Natural killer cell (primary cell): Measurements from ENCODE around the gene TEX2. TPM values are rescaled to one million over a fixed set of nuclear protein-coding genes. Genes with fewer than 3 reads are reported as not detected.

Source experiments
- ATAC-seq, 3 donors: fragments of 150-1000 bp in 2 of 3; fragments of 200-7000 bp in 1 of 3; cut with Tn5 transposase; 1 replicate in 1 of 3; 2 replicates in 2 of 3; pipeline ENCODE4 v1.10.0; 2021; ENCODE audit warnings: mild to moderate bottlenecking in 2 of 3, moderate library complexity in 2 of 3
- DNase-seq, 2 donors: peaks; one replicate each; pipeline versions ENCODE4 v3.0.0 to v3.0.0-alpha.2; 2013 to 2021; ENCODE audit warnings: mixed read lengths in 1 of 2
- H3K27ac ChIP-seq: one replicate; pipeline ENCODE4 v1.5.1; 2013; ENCODE audit warnings: mild to moderate bottlenecking, low read length
- H3K27me3 ChIP-seq: one replicate; pipeline ENCODE4 v1.6.1; 2013; ENCODE audit warnings: low read length; ENCODE audit not compliant: control insufficient read depth, insufficient read depth
- H3K36me3 ChIP-seq: one replicate; pipeline ENCODE4 v1.6.1; 2013; ENCODE audit warnings: low read length; ENCODE audit not compliant: control insufficient read depth, insufficient read depth
- H3K4me1 ChIP-seq: one replicate; pipeline ENCODE4 v1.6.1; 2013; ENCODE audit warnings: low read length; ENCODE audit not compliant: control insufficient read depth, insufficient read depth
- H3K4me3 ChIP-seq: one replicate; pipeline ENCODE4 v1.5.1; 2013; ENCODE audit warnings: low read length
- H3K9me3 ChIP-seq: one replicate; pipeline ENCODE4 v1.6.1; 2013; ENCODE audit warnings: low read length; ENCODE audit not compliant: control insufficient read depth, insufficient read depth
- H3K27ac Mint-ChIP-seq, 2 donors: one replicate each; pipeline ENCODE4 v1.8.0; 2022; ENCODE audit warnings: mild to moderate bottlenecking in 2 of 2, mixed read lengths in 2 of 2, moderate library complexity in 1 of 2
- H3K27me3 Mint-ChIP-seq, 2 donors: one replicate each; pipeline ENCODE4 v1.8.0; 2022; ENCODE audit warnings: low read depth in 2 of 2, mixed read lengths in 2 of 2
- H3K36me3 Mint-ChIP-seq: one replicate; pipeline ENCODE4 v1.8.0; 2022; ENCODE audit warnings: mixed read lengths
- H3K4me1 Mint-ChIP-seq, 2 donors: one replicate each; pipeline ENCODE4 v1.8.0; 2022; ENCODE audit warnings: mixed read lengths in 2 of 2
- H3K4me3 Mint-ChIP-seq: one replicate; pipeline ENCODE4 v1.8.0; 2022; ENCODE audit warnings: mild to moderate bottlenecking, moderate library complexity, mixed read lengths
- H3K9me3 Mint-ChIP-seq, 2 donors: one replicate each; pipeline ENCODE4 v1.8.0; 2022; ENCODE audit warnings: mixed read lengths in 2 of 2
- CTCF ChIP-seq: fragments of 200-600 bp; IDR thresholded peaks from one replicate; pipeline ENCODE4 v1.8.0; 2022; ENCODE audit warnings: antibody characterized with exemption
- WGBS: methylation state at CpG from one replicate; pipeline ENCODE4 v1.1.7; 2013; ENCODE audit warnings: missing lambda C conversion rate; ENCODE audit not compliant: insufficient coverage; 5-methylcytosine and 5-hydroxymethylcytosine counted together
- intact Hi-C: fragments of 100-400 bp; cut with micrococcal nuclease; formaldehyde crosslinking; loops from one replicate; pipeline ENCODE4 v1.14.2; 2022
- total RNA-seq, 4 donors: library from RNA; stranded (reverse); fragments of 120-200 nt in 1 of 4; gene quantifications; one replicate each; pipeline versions ENCODE4 v1.2.3 to v1.2.4, GENCODE V29; 2013 to 2022

TEX2 gene
- total RNA-seq, 3 donors from 2014 or later (not counting 1 experiment from before 2014, with no cell fraction given): 8.3 to 16.3 (median 11.3) TPM

GRCh38 chr17:64164596-64165285 is 98.3 kb downstream of the TEX2 start:
- 92% methylated on average over 6 of the region's 6 CpGs for WGBS
- DNase-seq: no peak

DNA sequence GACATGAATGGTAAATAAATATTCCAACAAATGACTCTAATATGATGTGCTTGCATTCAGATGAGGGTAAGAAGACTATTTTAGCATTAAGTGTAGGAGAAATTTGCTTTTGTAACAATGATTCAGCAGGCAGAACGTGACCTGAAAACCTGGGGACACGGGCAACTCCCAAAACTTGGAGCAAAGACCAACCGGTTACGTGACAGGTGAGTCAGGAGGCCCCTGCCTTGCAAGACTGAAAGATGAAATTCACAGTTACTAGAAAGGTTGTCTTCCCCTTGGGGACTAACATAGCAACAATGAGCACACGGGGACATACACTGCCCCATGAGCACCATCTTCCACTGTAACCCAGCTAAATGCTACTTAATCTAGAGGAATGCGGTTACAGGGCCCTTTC is 99.6 kb downstream of the TEX2 start:
- Mint-ChIP-seq H3K27ac (no peak overlapping the region), H3K4me1 (no peaks in the 10 kb centered on the region), H3K36me3 (no peaks in the 10 kb centered on the region), H3K27me3 (no peaks in the 10 kb centered on the region), H3K9me3 (no peaks in the 10 kb centered on the region), H3K4me3 (no peak overlapping the region)
- Histone ChIP-seq H3K27ac (no peak overlapping the region), H3K4me1 (no peaks in the 10 kb centered on the region), H3K9me3 (no peaks in the 10 kb centered on the region), H3K4me3 (no peak overlapping the region), H3K36me3 (peaks cover under 1% of the 10 kb centered on the region), H3K27me3 (no peaks in the 10 kb centered on the region)
- intact Hi-C loops: no loop called here
- WGBS: 87% methylated on average over 6 of the region's 6 CpGs
- TF ChIP-seq CTCF: no peak
- ATAC-seq: no peak
- DNase-seq: no peak

More at GRCh38 chr17:64164596-64165285, 98.3 kb downstream of the TEX2 start:
- Histone ChIP-seq H3K4me1 (no peaks in the 10 kb centered on the region), H3K4me3 (no peak overlapping the region), H3K36me3 (no peaks in the 10 kb centered on the region), H3K27ac (no peak overlapping the region), H3K27me3 (no peaks in the 10 kb centered on the region), H3K9me3 (no peaks in the 10 kb centered on the region)
- no peaks in the 10 kb centered on the region for H3K4me1 Mint-ChIP-seq
- no peaks in the 10 kb centered on the region for H3K9me3 Mint-ChIP-seq
- no peak overlapping the region for H3K27ac Mint-ChIP-seq
- TF ChIP-seq CTCF: no peak
- intact Hi-C loops: no loop called here
- no peaks in the 10 kb centered on the region for H3K27me3 Mint-ChIP-seq
- no peak overlapping the region for H3K4me3 Mint-ChIP-seq
- no peak for ATAC-seq
- H3K36me3 Mint-ChIP-seq: no peaks in the 10 kb centered on the region

DNA sequence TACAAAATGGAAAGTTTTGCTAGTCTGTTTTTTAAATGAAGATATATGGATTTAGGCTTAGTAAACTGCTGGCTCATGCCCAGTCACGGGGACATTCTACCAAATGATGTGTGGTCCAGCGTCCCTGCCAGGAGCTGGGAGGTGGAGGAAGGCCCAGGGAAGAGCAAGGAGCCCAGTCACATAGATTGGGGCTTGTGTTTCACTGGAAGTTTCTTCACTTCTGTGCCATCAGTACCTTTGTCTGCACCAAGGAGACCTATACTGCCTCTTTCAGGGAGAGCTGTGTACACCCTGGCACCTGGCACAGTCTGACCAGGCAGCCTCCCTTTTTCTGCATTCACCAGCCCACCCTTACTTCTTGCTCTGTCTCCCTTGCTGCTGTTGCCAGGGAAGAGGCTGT is 100.5 kb downstream of the TEX2 start:
- no peak for TF ChIP-seq CTCF
- no peaks in the 10 kb centered on the region for H3K9me3 Mint-ChIP-seq
- no peaks in the 10 kb centered on the region for H3K4me1 Mint-ChIP-seq
- H3K27ac Mint-ChIP-seq: no peak overlapping the region
- Histone ChIP-seq H3K9me3 (no peaks in the 10 kb centered on the region), H3K36me3 (peaks cover 2% of the 10 kb centered on the region), H3K27me3 (no peaks in the 10 kb centered on the region), H3K4me1 (no peaks in the 10 kb centered on the region), H3K27ac (no peak overlapping the region), H3K4me3 (no peak overlapping the region)
- H3K4me3 Mint-ChIP-seq: no peak overlapping the region
- H3K36me3 Mint-ChIP-seq: no peaks in the 10 kb centered on the region
- intact Hi-C loops: no loop called here
- no peak for ATAC-seq
- no peaks in the 10 kb centered on the region for H3K27me3 Mint-ChIP-seq
- DNase-seq: no peak
- 90% methylated on average over 2 of the region's 2 CpGs for WGBS
